Gastroesophageal sphincter (tissue), 3 donors: Measurements from ENCODE around the gene MRPL42.

ENCODE experiments used
- CTCF ChIP-seq, 4 experiments: fragments of 200-600 bp in 2 of 4; fragments of 450-650 bp in 2 of 4; sonication (generic) in 1 of 4; IDR thresholded peaks; one replicate each; pipeline ENCODE4 v1.5.1; 2017 to 2019; ENCODE audit warnings: antibody characterized with exemption in 4 of 4, mild to moderate bottlenecking in 2 of 4, moderate library complexity in 2 of 4
- EP300 ChIP-seq: sonication (generic); formaldehyde crosslinking; IDR thresholded peaks from one replicate; pipeline ENCODE4 v1.6.1; 2017; ENCODE audit warnings: antibody characterized with exemption, mild to moderate bottlenecking
- POLR2A ChIP-seq, 2 donors: fragments of 450-650 bp; IDR thresholded peaks; one replicate each; pipeline ENCODE4 v1.6.1; 2017; ENCODE audit warnings: antibody characterized with exemption in 2 of 2, mild to moderate bottlenecking in 2 of 2, moderate library complexity in 1 of 2

GRCh38 chr12:93539821-93540220 is 72.5 kb downstream of the MRPL42 start:
- TF ChIP-seq CTCF (IDR thresholded peaks at IDR 0.05) (no peak), EP300 (no peak), POLR2A (IDR thresholded peaks at IDR 0.05) (no peak)
